Bladder microvascular endothelial cell (primary cell): ENCODE measurements around the gene CD300C. TPM values are rescaled to one million over a fixed set of nuclear protein-coding genes. Genes with fewer than 3 reads are reported as not detected.

Experiments used
- total RNA-seq: library from RNA; depleted of rRNA; stranded (reverse); fragments of >200 nt; gene quantifications from 2 replicates; pipeline ENCODE4 v1.2.3, GENCODE V29; 2014

Gene CD300C
- not detected in 2 replicates for total RNA-seq

GRCh38 chr17:74545843-74546230 is at the start of gene CD300C:
Gene CD300C (minus strand): TSS chr17:74546115. CDS start chr17:74545782, 333 bp downstream.

GRCh38 chr17:74592087-74592990 is 46.4 kb upstream of the CD300C start, which contains the start of gene CD300LD:
Gene CD300LD (minus strand): TSS chr17:74592283. CDS start chr17:74592202, 81 bp downstream.

GRCh38 chr17:74567397-74567796 is 21.5 kb upstream of the CD300C start, which contains the start of gene CD300H:
Gene CD300H (minus strand): TSS chr17:74567509.

GRCh38 chr17:74531231-74531761 is 14.6 kb downstream of the CD300C start, which contains the start of gene CD300LB:
Gene CD300LB (minus strand): TSS chr17:74531475. CDS start chr17:74531350, 125 bp downstream.

Other genes with a start within 250 kb of the CD300C start
- gene KIF19, start 219.9 kb downstream of the CD300C start, total RNA-seq = 5.0 and 11.3 TPM in 2 replicates
- gene BTBD17, start 184.2 kb downstream of the CD300C start, total RNA-seq = under 0.01 TPM in 1 of 2 replicates, not detected in the other
- 0.16 and 0.19 TPM in 2 replicates for gene GPR142, start 178.6 kb downstream of the CD300C start, total RNA-seq
- gene GPRC5C, start 114.0 kb downstream of the CD300C start, total RNA-seq = 0.19 and 0.49 TPM in 2 replicates
- gene CD300A, start 79.5 kb downstream of the CD300C start, total RNA-seq = not detected in 2 replicates
- gene CD300LB, start 14.6 kb downstream of the CD300C start, total RNA-seq = not detected in 2 replicates
- gene CD300H, start 21.4 kb upstream of the CD300C start, total RNA-seq = not detected in 2 replicates
- gene CD300LD, start 46.2 kb upstream of the CD300C start, total RNA-seq = not detected in 2 replicates
- not detected in 2 replicates for gene CD300E, start 77.6 kb upstream of the CD300C start, total RNA-seq
- not detected in 2 replicates for gene CD300LF, start 166.8 kb upstream of the CD300C start, total RNA-seq
- 0.25 and 0.65 TPM in 2 replicates for gene RAB37, start 191.1 kb upstream of the CD300C start, total RNA-seq
- gene NHERF1, start 202.5 kb upstream of the CD300C start, total RNA-seq = 7.6 and 8.3 TPM in 2 replicates
- 18.3 and 46.3 TPM in 2 replicates for gene NAT9, start 230.2 kb upstream of the CD300C start, total RNA-seq